DND-41 (cell line): ENCODE results near the gene POLL.

Source experiments
- EZH2 ChIP-seq: IDR thresholded peaks from 3 replicates; pipeline ENCODE4 v1.6.1; 2012; ENCODE audit warnings: borderline replicate concordance, low read depth, mild to moderate bottlenecking, moderate library complexity, low read length, inconsistent platforms; ENCODE audit not compliant: severe bottlenecking
- TF ChIP-seq, protein P1 (sequence below): IDR thresholded peaks from 2 replicates; pipeline ENCODE4 v1.5.1; 2012; ENCODE audit warnings: borderline replicate concordance, low read length, moderate library complexity, mild to moderate bottlenecking; ENCODE audit not compliant: poor library complexity, severe bottlenecking; ENCODE audit errors: extremely low read depth

DNA sequence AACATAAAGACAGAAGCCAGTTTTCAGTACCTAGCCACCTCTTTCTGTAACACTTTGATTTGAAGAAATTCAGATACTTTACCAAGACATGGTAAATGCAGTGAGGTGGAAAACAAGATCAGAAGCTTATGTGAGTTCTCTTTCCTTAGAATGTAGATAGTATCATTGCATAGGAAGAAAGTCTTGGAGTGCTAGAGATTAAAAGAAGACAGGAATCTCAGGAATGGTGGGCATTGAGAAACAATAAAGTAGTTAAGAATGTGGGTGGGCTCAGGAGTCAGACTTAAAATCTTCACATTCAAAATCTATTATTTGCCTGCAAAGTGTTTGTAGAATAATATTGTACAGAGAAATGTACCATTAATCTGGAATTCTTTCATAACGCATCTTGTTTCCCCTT, 58.9 kb downstream of the POLL start:
- TF ChIP-seq, protein P1, sequence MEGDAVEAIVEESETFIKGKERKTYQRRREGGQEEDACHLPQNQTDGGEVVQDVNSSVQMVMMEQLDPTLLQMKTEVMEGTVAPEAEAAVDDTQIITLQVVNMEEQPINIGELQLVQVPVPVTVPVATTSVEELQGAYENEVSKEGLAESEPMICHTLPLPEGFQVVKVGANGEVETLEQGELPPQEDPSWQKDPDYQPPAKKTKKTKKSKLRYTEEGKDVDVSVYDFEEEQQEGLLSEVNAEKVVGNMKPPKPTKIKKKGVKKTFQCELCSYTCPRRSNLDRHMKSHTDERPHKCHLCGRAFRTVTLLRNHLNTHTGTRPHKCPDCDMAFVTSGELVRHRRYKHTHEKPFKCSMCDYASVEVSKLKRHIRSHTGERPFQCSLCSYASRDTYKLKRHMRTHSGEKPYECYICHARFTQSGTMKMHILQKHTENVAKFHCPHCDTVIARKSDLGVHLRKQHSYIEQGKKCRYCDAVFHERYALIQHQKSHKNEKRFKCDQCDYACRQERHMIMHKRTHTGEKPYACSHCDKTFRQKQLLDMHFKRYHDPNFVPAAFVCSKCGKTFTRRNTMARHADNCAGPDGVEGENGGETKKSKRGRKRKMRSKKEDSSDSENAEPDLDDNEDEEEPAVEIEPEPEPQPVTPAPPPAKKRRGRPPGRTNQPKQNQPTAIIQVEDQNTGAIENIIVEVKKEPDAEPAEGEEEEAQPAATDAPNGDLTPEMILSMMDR = no peak
- TF ChIP-seq EZH2 = no peak
